Lung (tissue), 16 donors: ENCODE measurements around the gene ATG14. TPM values are rescaled to one million over a fixed set of nuclear protein-coding genes. Genes with fewer than 3 reads are reported as not detected.
"Not testable (repeated sequence)": the region's sequence is repeated elsewhere in the genome, so short reads cannot be mapped to it uniquely, and the experiment has no call there.

Experiments
- ATAC-seq: fragments of 200-7000 bp; cut with Tn5 transposase; one replicate; pipeline ENCODE4 v1.9.1; 2020; ENCODE audit warnings: moderate number of reproducible peaks; ENCODE audit not compliant: insufficient read depth, low FRiP score
- DNase-seq, 3 donors: peaks; one replicate each; pipeline ENCODE4 v3.0.0-alpha.2; 2013 to 2017
- H3K27ac ChIP-seq, 2 donors: one replicate each; pipeline ENCODE4 v1.5.1; 2013; ENCODE audit warnings: mild to moderate bottlenecking in 2 of 2, moderate library complexity in 2 of 2, control low read depth in 1 of 2, inconsistent platforms in 1 of 2, low read depth in 1 of 2, low read length in 1 of 2
- H3K27me3 ChIP-seq, 3 donors: one replicate each; pipeline ENCODE4 v1.5.1; 2013; ENCODE audit warnings: low read length in 2 of 3; ENCODE audit not compliant: control insufficient read depth in 3 of 3, insufficient read depth in 3 of 3
- H3K36me3 ChIP-seq, 4 donors: one replicate each; pipeline ENCODE4 v1.5.1; 2013; ENCODE audit warnings: low read length in 4 of 4, mild to moderate bottlenecking in 1 of 4, moderate library complexity in 1 of 4; ENCODE audit not compliant: control insufficient read depth in 4 of 4, insufficient read depth in 4 of 4
- H3K4me1 ChIP-seq, 5 donors: one replicate each; pipeline ENCODE4 v1.5.1; 2013; ENCODE audit warnings: low read length in 5 of 5, mild to moderate bottlenecking in 2 of 5, moderate library complexity in 1 of 5; ENCODE audit not compliant: control insufficient read depth in 5 of 5, insufficient read depth in 5 of 5
- H3K4me3 ChIP-seq: one replicate; pipeline ENCODE4 v1.5.1; 2013; ENCODE audit warnings: mild to moderate bottlenecking, control low read depth, moderate library complexity
- H3K9ac ChIP-seq, 2 donors: one replicate each; pipeline ENCODE4 v1.5.1; 2013; ENCODE audit warnings: low read length in 2 of 2, control low read depth in 1 of 2; ENCODE audit not compliant: insufficient read depth in 1 of 2
- H3K9me3 ChIP-seq, 4 donors: one replicate each; pipeline ENCODE4 v1.5.1; 2013; ENCODE audit warnings: low read length in 3 of 4, mild to moderate bottlenecking in 1 of 4, moderate library complexity in 1 of 4; ENCODE audit not compliant: control insufficient read depth in 4 of 4, insufficient read depth in 3 of 4
- CTCF ChIP-seq: IDR thresholded peaks from 2 replicates; pipeline ENCODE4 v1.5.1; 2012; ENCODE audit warnings: mild to moderate bottlenecking; ENCODE audit errors: control extremely low read depth, extremely low read depth
- WGBS, 2 donors: extraction: QIAGEN DNeasy Blood & Tissue Kit; methylation state at CpG; one replicate each; pipeline ENCODE4 v1.1.7; 2013; 5-methylcytosine and 5-hydroxymethylcytosine counted together
- long read RNA-seq, 5 donors: transcript quantifications; one replicate each; lab custom pipeline, GENCODE V29; 2026
- polyA plus RNA-seq, 2 donors: library from polyadenylated mRNA; stranded (reverse); fragments of 200-250 nt; gene quantifications; one replicate each; pipeline ENCODE4 v1.2.1, GENCODE V29; 2013
- total RNA-seq, 2 donors: library from RNA; depleted of rRNA in 1 of 2; stranded (reverse); fragments of >200 nt in 1 of 2; gene quantifications; one replicate each; pipeline ENCODE4 v1.2.1, GENCODE V29; 2014 to 2021
- donor health status: control.
- donor health status: control.
- donor health status: Bipolar disorder and iron deficiency.
- donor health status: healthy.
- donor health status: DM: yes; HTN: yes; CAD: no.

The ATG14 gene
- 10 to 100 TPM in 1 of 2 donors, 1 to 10 TPM in 1; 6.9 to 19.0 TPM for total RNA-seq
- polyA plus RNA-seq, result 1 to 10 TPM; 3.4 to 7.1 TPM
- long read RNA-seq, donor 1, full-length matches to known transcripts, result 2 of 2 reads
- long read RNA-seq, donor 1, partial matches to known transcripts, result 0 of 2 reads
- long read RNA-seq, donor 1, other reads (novel, unspliced or antisense), result 0 of 2 reads
- long read RNA-seq, donor 2, result 0 reads
- long read RNA-seq, donor 3, full-length matches to known transcripts, result 1 of 1 reads
- long read RNA-seq, donor 3, partial matches to known transcripts, result 0 of 1 reads
- long read RNA-seq, donor 3, other reads (novel, unspliced or antisense), result 0 of 1 reads
- long read RNA-seq, donor 4, full-length matches to known transcripts, result 1 of 1 reads
- long read RNA-seq, donor 4, partial matches to known transcripts, result 0 of 1 reads
- long read RNA-seq, donor 4, other reads (novel, unspliced or antisense), result 0 of 1 reads
- long read RNA-seq, donor 5, full-length matches to known transcripts, result 2 of 2 reads
- long read RNA-seq, donor 5, partial matches to known transcripts, result 0 of 2 reads
- long read RNA-seq, donor 5, other reads (novel, unspliced or antisense), result 0 of 2 reads

GRCh38 chr14:55411426-55412389, at the start of gene ATG14:
Gene ATG14 (minus strand): TSS chr14:55411830. CDS start chr14:55411822, 8 bp downstream.
- peaks cover 0 to 5% (median 0%) of the 10 kb centered on the region in 4 donors for H3K36me3 ChIP-seq
- no peaks in the 10 kb centered on the region for H3K9me3 ChIP-seq
- 3 to 4% methylated on average over 51 to 57 of the region's 57 CpGs for WGBS, 2 donors
- H3K9ac ChIP-seq, result peak within 1 kb of the TSS; percentile 89 to 93
- no peaks in the 10 kb centered on the region for H3K27me3 ChIP-seq
- H3K4me1 ChIP-seq, result peaks cover 0 to 18% (median 3%) of the 10 kb centered on the region in 5 donors
- peak within 1 kb of the TSS; percentile 91 for H3K4me3 ChIP-seq
- DNase-seq (peak; percentile 92 to 94 (median 92)), ATAC-seq (peak; percentile 97)
- peak within 1 kb of the TSS; percentile 76 to 87 for H3K27ac ChIP-seq
- TF ChIP-seq CTCF, result no peak

GRCh38 chr14:55458800-55459515, 47.3 kb upstream of the ATG14 start:
- no peak for ATAC-seq
- Histone ChIP-seq H3K36me3 (no peaks in the 10 kb centered on the region), H3K9me3 (peaks cover 0 to 2% (median 0%) of the 10 kb centered on the region in 4 donors), H3K27me3 (no peaks in the 10 kb centered on the region), H3K4me1 (peaks cover 0 to 8% (median 6%) of the 10 kb centered on the region in 5 donors), H3K27ac (no peak overlapping the region), H3K4me3 (no peak overlapping the region), H3K9ac (no peak overlapping the region)
- no peak for TF ChIP-seq CTCF
- WGBS, 2 donors, result 66 to 67% methylated on average over 9 of the region's 9 CpGs
- DNase-seq, result no peak

GRCh38 chr14:55457496-55457895, 45.9 kb upstream of the ATG14 start:
- 85 to 96% methylated on average over 6 of the region's 6 CpGs for WGBS, 2 donors
- no peak for TF ChIP-seq CTCF
- no peak for ATAC-seq
- Histone ChIP-seq H3K27me3 (no peaks in the 10 kb centered on the region), H3K9me3 (peaks cover 0 to 2% (median 0%) of the 10 kb centered on the region in 4 donors), H3K36me3 (no peaks in the 10 kb centered on the region), H3K27ac (no peak overlapping the region), H3K4me1 (peaks cover 0 to 12% (median 6%) of the 10 kb centered on the region in 5 donors), H3K9ac (no peak overlapping the region), H3K4me3 (no peak overlapping the region)
- no peak for DNase-seq

- peaks cover 0 to 15% (median 6%) of the 10 kb centered on the region in 5 donors for H3K4me1 ChIP-seq
- H3K27ac ChIP-seq, H3K4me3 ChIP-seq, ATAC-seq, DNase-seq, H3K36me3 ChIP-seq, H3K27me3 ChIP-seq, H3K9ac ChIP-seq, H3K9me3 ChIP-seq: not testable (repeated sequence)
- WGBS, 2 donors, result 90 to 99% methylated on average over 16 to 26 of the region's 34 CpGs
Observed at GRCh38 chr14:55456411-55456810, 44.8 kb upstream of the ATG14 start.
